Measurements from ENCODE around the gene CNTNAP4.

CNTNAP4 gene

GRCh38 chr16:76309639-76310335 is 32.6 kb downstream of the CNTNAP4 start:
- DNase-seq (ENCODE audit: low read depth in 2 of 2), result no peak

DNA sequence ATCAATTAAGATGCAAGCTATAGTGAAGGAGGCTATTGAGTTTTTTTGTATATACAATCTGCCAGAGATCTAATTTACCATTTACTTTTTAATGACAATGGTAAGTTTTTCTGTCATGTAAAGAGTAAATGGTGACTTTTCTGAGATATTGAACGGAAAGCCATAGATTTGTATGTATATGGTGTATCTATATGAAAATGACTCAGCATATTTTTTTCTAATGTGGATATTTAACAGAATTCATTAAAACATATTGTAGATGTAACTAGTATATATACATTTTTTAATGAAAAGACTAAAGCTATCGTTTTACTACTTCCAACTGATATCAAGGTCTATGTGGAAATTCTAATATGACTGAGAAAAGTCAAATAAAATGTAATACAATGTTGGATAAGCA is 34.1 kb downstream of the CNTNAP4 start:
- DNase-seq (ENCODE audit: low read depth in 2 of 2), result no peak

DNA sequence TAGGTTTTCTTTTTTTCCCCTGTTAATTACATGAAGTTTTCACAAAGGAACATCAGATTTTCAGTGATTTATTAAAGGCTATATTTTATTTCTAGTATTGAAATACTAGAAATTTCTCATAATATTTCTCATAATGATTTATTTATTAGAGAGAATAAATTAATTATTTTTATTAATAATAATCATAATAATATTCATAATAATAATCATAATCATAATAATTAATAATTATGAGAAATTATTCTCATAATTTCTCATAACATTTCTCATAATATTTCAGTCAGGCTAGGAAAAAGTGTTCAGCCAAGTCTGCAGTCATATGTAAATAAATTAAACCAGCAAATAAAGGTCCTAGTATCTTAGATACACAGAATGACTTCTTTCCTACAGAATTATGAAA is 41.4 kb downstream of the CNTNAP4 start:
- no peak for DNase-seq (ENCODE audit: low read depth in 2 of 2)

- DNase-seq (ENCODE audit: low read depth in 2 of 2), result no peak
Measured at GRCh38 chr16:76329106-76329505, 51.9 kb downstream of the CNTNAP4 start.

DNA sequence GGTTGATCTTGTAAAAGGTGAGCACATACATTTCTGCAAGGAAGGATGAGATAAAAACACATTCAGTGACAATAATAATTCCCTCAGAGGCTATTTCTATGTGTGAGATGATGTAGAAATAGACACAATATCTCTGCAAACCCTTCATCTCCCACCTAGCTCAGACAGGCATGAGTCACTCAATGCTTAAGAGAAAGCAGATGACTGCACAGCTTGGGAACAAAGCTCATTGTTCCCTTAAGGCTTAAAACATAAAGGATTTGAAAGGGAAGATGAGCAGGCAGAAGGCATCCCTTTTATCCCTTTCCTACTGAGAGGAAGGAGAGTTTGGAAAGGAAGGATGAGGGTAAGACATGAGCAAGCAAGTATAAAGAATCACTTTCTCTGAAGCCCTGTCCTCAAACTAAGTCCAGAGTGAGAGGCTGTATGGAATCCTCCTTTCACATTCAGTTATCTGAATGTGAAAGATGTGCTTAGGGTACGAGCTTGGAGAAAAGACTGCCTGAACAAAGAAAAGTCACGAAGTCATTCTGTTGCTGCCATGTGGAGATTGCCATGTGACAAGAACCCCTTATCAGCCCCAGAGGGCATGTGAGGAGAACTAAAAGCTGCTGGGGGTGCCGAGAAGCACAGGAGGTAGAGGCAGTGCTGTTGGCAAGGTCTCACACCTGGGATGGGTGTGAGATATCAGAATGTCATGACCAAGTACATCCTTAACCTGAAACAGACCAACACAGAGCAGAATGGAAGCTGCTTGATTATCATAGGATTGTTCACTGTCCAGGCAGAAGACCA is 58.2 kb downstream of the CNTNAP4 start:
- DNase-seq (ENCODE audit: low read depth in 2 of 2), result no peak

- no peak for DNase-seq (ENCODE audit: low read depth in 2 of 2)
Measured at GRCh38 chr16:76336112-76336511, 58.9 kb downstream of the CNTNAP4 start.

DNA sequence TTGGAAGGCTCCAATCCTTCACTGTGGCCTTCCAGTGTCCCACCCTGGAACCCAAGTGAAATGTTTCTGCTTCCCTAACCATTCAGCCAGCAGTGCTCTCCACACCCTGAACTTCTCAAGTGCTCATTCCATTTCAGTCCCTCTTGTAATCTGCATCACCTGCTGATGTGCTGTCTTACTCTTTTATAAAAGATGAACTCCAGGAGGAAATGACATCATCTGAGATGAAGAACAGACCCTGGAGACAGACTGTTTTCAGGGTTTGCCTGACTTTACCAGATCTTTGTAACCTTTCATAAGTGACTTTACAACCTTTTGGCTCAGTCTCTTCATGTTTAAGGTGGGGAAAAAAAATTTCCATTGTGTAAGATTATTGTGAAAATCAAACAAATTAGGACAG is 61.3 kb downstream of the CNTNAP4 start:
- DNase-seq (ENCODE audit: low read depth in 2 of 2), result no peak

DNA sequence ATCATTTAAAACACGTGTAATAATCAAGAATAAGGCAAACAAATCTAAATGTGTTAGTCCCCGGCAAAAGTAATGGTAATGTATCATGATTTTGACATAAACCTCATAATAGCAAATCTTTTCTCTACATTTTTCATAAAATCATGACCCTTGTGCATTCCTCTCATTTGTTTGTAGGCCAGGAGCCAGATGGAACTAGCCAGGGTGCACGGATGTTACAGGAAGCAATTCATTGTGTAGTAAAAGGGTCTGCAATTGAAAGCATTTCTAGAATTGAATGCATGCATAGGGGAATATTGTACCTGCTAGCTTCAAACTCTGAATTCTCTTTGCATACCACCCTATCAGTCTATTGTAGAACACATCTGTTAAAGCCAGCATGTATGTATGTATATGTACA is 66.6 kb downstream of the CNTNAP4 start:
- no peak for DNase-seq (ENCODE audit: low read depth in 2 of 2)

GRCh38 chr16:76345163-76345661 is 68.0 kb downstream of the CNTNAP4 start:
- DNase-seq (ENCODE audit: low read depth in 2 of 2), result no peak

GRCh38 chr16:76346210-76346609 is 69.0 kb downstream of the CNTNAP4 start:
- DNase-seq (ENCODE audit: low read depth in 2 of 2), result no peak

- DNase-seq (ENCODE audit: low read depth in 2 of 2), result no peak
Measured at GRCh38 chr16:76351441-76351840, 74.2 kb downstream of the CNTNAP4 start.

- DNase-seq (ENCODE audit: low read depth in 2 of 2), result no peak
Measured at GRCh38 chr16:76360404-76360803, 83.2 kb downstream of the CNTNAP4 start.

GRCh38 chr16:76370344-76370743 is 93.1 kb downstream of the CNTNAP4 start:
- DNase-seq (ENCODE audit: low read depth in 2 of 2), result no peak

- DNase-seq (ENCODE audit: low read depth in 2 of 2), result no peak
Measured at GRCh38 chr16:76371441-76371840, 94.2 kb downstream of the CNTNAP4 start.

DNA sequence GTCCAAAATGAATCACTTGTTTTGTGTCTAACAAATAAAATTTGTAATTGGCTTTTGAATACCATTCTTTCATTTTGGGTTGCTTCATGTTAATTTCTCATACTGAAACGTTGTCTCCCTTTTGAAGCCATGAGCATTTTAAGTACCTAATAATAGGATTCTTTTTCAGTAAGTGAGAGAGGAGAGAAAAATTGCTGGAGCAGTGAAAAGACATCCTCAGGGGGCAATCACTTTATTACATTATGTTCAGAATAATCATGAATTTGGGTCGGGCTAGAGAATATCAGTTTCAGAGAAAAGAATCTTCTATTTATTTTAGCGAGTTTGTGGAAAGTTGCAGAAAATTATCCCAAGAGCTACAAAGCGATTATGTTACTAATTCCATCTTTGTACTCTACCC is 96.8 kb downstream of the CNTNAP4 start:
- DNase-seq (ENCODE audit: low read depth in 2 of 2), result no peak

GRCh38 chr16:76376988-76377387 is 99.8 kb downstream of the CNTNAP4 start:
- DNase-seq (ENCODE audit: low read depth in 2 of 2), result no peak

DNA sequence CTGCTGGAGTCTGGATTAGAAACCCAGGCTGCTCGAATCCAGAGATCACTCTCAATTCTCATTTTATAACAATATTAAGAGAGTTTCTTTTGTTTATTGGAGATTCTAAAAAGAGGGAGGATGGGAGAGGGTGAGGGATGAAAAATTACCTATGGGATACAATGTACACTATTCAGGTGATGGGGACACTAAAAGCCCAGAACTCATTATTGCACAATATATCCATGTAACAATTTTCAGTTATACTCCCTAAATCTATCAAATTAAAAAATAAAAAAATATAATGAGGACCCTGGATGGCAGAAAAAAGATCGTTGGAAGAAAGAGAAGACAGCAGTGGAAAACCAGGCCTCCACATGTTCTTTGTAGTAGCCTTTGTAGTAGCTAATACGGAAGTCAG is 100.8 kb downstream of the CNTNAP4 start:
- DNase-seq (ENCODE audit: low read depth in 2 of 2), result no peak

GRCh38 chr16:76381096-76381495 is 103.9 kb downstream of the CNTNAP4 start:
- no peak for DNase-seq (ENCODE audit: low read depth in 2 of 2)

DNA sequence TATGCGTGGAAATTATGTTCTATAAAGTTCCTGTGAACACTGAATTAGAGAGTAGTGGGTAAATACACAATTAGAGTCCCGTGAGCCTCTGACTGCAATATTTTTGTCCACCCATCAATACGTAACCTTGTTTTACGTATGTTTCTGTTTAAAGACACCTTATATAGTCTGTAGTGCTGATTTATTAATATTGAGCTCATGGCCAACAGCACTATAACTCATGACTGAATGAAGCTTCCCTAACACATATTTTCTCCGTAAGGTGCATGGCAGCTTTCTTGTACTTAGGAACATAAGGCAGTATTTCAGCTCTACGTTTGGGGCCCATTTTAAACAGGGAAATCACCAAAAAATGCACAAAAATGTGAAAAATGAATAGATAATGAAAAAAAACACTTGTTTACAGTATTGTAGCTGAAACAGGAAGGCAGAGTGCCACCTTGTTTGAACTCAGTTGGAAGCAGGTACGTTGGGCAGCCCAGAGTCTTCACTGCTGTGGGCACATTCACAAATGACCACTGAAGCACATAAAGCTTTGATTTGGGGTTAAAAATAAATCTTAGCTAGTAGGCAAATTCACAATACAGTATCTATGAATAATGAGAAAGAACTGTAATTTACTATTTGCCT is 108.5 kb downstream of the CNTNAP4 start:
- no peak for DNase-seq (ENCODE audit: low read depth in 2 of 2)

- no peak for DNase-seq (ENCODE audit: low read depth in 2 of 2)
Measured at GRCh38 chr16:76386784-76387183, 109.6 kb downstream of the CNTNAP4 start.

DNA sequence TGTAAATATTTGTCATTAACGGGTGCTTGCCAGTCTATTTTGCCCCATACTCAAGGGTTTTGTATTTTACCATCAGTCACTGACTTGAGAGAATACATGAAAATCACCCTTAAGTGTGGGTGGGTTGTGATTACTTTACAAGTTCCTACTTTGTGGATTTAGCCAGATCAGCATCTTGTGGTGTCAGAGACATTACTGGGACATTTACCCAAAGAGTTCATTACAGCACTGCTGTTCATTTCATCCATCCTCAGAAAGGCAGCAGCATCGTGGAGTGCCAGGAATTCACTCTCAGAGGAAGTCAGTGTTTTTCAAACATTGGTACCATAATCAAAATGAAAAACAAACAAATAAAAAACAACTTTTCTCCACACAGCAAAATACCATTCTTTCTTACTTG is 110.8 kb downstream of the CNTNAP4 start:
- no peak for DNase-seq (ENCODE audit: low read depth in 2 of 2)

DNA sequence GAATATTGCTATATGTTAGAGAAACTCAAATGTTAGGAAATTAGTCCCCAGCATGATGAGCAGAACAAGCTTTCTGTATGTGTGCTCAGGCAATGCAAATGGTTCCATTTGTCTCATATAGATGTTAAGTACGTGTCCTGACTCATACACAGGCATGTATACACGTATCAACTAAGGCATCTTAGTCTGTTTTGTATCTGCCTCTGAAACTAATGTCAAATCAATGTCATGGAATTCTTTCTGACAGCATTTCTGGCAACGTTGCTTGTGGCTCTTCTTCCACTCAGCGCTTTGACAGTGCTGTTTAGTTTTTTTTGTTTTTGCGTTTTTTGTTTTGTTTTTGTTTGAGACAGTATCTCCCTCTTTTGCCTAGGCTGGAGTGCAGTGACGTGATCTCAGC is 111.9 kb downstream of the CNTNAP4 start:
- no peak for DNase-seq (ENCODE audit: low read depth in 2 of 2)

- no peak for DNase-seq (ENCODE audit: low read depth in 2 of 2)
Measured at GRCh38 chr16:76390476-76390875, 113.3 kb downstream of the CNTNAP4 start.

Measured in stimulated activated CD4-positive, alpha-beta T cell treated with anti-CD3 and anti-CD28 coated beads, Interleukin-1b, Interleukin-23, amount 100 ng/mL, for 1 hour (primary cell).